Hepatocyte (in vitro differentiated cells): Measurements from ENCODE around the gene TRMT2A.

Experiments
- EZH2phosphoT487 ChIP-seq: fragments of 200-600 bp; sonication (generic); IDR thresholded peaks from one replicate; pipeline ENCODE4 v1.6.1; 2018; ENCODE audit warnings: antibody characterized with exemption, mild to moderate bottlenecking, low read depth, moderate library complexity; ENCODE audit not compliant: unreplicated experiment, severe bottlenecking
- TF ChIP-seq, protein P1 (sequence below): fragments of 200-600 bp; sonication (generic); IDR thresholded peaks from 2 replicates; pipeline ENCODE4 v1.5.1; 2016; ENCODE audit warnings: antibody characterized with exemption, mild to moderate bottlenecking; ENCODE audit not compliant: poor library complexity

DNA sequence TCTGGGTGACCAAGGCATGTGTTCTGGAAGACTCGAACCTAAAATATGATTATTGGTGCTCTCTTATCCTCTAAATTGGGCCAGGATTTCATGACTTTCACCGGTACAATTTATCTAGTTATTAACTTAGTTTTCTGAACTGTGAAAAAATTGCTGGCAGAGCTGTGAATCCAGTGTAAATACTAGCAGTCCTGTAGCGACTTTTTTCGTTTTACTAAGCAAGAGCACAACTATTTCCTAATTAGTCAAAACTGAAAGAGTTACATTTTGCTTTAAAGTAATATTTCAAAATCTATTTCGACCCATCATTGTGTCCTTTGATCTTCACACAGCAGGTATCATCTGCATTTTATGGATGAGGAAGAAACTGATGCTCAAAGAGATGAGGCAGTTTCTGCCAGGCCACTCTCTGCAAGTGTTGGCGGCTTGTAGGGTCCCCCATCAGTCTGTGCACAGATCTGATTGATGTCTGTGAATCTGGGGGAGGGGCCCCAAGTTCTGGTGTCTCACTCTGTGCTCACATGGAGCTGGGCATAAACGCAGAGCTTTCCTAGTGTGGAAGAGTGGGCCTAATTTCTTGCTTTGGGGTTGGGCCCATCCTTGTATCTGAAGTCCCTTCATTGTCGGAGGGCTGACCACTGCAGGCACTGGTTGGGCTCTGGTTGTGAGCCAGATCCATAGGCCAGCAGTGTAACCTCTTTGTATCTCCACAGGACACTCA, 1.4 kb upstream of the TRMT2A start:
- TF ChIP-seq, protein P1, sequence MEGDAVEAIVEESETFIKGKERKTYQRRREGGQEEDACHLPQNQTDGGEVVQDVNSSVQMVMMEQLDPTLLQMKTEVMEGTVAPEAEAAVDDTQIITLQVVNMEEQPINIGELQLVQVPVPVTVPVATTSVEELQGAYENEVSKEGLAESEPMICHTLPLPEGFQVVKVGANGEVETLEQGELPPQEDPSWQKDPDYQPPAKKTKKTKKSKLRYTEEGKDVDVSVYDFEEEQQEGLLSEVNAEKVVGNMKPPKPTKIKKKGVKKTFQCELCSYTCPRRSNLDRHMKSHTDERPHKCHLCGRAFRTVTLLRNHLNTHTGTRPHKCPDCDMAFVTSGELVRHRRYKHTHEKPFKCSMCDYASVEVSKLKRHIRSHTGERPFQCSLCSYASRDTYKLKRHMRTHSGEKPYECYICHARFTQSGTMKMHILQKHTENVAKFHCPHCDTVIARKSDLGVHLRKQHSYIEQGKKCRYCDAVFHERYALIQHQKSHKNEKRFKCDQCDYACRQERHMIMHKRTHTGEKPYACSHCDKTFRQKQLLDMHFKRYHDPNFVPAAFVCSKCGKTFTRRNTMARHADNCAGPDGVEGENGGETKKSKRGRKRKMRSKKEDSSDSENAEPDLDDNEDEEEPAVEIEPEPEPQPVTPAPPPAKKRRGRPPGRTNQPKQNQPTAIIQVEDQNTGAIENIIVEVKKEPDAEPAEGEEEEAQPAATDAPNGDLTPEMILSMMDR: no peak
- TF ChIP-seq EZH2phosphoT487: no peak
